A172 (cell line): ENCODE data around the gene ZMIZ1. TPM values are rescaled to one million over a fixed set of nuclear protein-coding genes. Genes with fewer than 3 reads are reported as not detected.

ENCODE experiments used
- DNase-seq: peaks from one replicate; pipeline ENCODE4 v3.0.0-alpha.2; 2015; ENCODE audit warnings: low spot score
- total RNA-seq: library from RNA; depleted of rRNA; stranded (reverse); fragments of >200 nt; shearing (Covaris generic); gene quantifications from 2 replicates; pipeline ENCODE4 v1.2.3, GENCODE V29; 2014

The ZMIZ1 gene
- total RNA-seq, 1 experiment from 2014 or later = 16.6 TPM

GRCh38 chr10:79066411-79067240 lies 2.1 kb upstream of the ZMIZ1 start:
- no peak for DNase-seq

GRCh38 chr10:79067241-79068202 lies 1.2 kb upstream of the ZMIZ1 start:
- peak; percentile 60 for DNase-seq

- DNase-seq = no peak
Measured at GRCh38 chr10:79068203-79068561, 584 bp upstream of the ZMIZ1 start.

DNA sequence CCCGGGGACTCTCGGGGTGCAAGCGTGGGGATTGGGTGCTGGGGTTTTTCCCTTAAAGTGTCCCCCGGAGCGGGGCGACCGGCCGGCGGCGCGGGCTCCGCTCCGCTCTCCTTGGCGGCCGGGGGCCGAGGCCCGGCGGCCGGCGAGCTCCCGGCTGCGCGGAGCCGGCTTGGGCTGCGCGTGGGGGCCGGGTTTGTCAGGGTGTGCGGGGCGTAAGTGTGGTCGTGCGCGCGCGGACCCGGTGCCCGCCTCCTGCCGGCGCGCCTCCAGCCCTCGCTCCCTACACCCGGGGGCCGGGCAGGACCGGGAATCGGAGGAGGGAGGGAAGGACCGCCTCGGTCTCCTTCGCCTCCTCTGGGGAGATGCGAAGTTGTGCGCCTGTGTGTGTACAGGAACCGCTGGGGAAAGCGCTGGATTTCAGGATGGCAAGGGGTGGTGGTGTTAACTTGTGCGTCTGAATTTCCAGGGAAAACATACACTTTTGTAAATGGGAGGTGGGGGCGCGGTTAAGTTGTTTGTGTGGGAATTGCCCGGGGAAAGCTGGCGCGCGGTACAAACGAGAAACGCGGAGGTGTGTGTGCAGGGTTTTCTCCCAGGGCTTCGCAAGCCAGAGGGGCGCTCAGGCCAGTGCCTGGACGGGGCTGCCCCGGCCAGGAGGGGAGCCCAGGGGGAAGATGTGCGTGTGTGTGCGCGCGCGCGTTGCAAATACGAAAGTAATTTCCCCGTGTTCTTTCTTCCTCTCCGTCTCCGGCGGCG lies 737 bp downstream of the ZMIZ1 start:
- DNase-seq = no peak

- no peak for DNase-seq
Measured at GRCh38 chr10:79070081-79070605, 1.4 kb downstream of the ZMIZ1 start.

GRCh38 chr10:79070606-79071395 lies 2.0 kb downstream of the ZMIZ1 start:
- peak; percentile 83 for DNase-seq

- DNase-seq = no peak
Measured at GRCh38 chr10:79071396-79071923, 2.7 kb downstream of the ZMIZ1 start.

DNA sequence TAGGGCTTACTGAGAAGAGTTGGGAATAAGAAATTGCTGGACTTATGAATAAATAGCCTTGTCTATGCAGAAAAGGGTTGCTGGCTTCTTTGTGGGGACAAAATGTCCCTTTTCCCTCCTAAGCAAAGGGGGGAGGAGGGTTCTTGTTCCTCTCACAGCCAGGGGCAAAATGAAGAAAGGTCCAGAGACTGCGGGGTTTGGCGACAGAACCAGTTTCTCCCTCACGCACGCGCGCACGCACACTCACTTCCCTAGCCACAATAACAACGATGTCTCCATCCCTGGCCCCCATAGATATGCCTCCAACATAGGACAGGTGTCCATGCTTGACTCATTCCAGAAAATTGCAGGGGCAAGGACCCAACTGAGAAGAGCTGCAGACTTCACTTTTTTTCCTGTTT lies 3.3 kb downstream of the ZMIZ1 start:
- DNase-seq = no peak

GRCh38 chr10:79072994-79073645 lies 4.4 kb downstream of the ZMIZ1 start:
- DNase-seq = no peak

DNA sequence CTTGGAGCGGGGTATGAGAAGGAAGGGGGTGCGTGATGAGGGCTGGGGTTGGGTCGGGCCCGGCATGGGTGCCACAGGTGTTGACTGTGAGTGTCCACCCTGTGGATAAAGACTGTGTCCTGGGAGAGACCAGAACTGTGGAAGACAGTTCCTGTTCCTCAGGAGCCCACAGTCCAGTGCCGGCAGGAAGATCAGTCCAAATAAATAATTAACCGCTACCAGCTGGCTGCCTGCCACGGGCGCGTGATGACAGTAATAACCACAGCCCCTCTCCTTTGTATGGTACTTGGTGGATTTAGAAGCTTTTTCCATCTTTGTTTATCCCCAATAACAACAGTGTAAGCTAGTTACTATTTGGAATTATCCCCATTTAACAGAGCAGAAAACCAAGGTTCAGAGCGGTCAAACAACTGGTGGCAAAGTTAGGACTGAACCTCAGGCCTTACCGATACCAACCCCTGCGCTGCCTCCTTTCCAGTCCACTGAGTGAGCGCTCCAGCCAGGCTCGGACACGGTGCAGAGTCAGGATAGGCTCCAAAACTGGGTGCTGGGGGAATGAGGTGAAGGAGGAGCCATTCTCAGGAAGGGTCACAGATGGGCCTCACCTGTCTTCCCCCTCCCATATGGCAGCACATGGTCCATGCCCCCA lies 5.1 kb downstream of the ZMIZ1 start:
- peak; percentile 59 for DNase-seq

DNA sequence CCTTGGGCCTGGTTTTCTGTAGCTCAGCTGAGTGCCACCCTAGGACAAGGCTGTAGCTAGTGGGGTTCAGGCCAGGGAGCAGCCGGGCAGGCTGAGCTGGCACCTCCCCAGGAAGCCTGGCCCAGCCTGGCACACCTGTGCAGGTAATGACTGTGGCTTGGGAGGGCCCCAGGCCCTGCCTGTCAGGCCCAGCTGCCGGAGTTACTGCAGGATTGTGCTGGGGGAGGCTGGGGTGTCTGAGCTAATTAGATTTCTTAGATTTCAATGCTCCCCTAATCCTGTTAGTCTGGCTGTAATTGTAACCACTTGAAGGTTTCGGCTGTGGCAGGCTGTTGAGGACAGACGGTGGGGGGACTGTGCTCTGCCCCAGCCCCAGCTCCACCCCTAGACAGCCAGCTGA lies 6.0 kb downstream of the ZMIZ1 start:
- DNase-seq = no peak

- DNase-seq = no peak
Measured at GRCh38 chr10:79075418-79075817, 6.7 kb downstream of the ZMIZ1 start.

GRCh38 chr10:79077488-79078173 lies 8.9 kb downstream of the ZMIZ1 start:
- DNase-seq = no peak

GRCh38 chr10:79078367-79079053 lies 9.7 kb downstream of the ZMIZ1 start:
- DNase-seq = peak; percentile 45

DNA sequence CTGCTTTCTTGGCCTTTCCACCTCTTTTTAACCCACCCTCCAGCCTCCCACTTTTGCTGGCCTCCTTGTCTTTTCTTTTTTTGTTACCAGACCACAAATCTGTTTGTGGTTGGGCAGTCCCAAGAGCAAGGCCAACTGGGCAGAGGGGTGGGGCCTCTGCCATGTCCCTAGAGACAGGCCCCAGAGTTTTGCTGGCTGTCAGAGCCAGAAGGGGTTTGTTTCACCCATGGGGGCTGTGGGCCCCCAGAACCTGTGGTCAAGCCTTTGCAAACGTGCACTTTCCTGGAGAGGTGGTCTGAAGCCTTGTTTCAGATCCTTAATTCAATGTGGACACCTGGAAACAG lies 10.3 kb downstream of the ZMIZ1 start:
- DNase-seq = no peak

- peak; percentile 75 for DNase-seq
Measured at GRCh38 chr10:79079490-79080355, 11.0 kb downstream of the ZMIZ1 start.

- peak; percentile 72 for DNase-seq
Measured at GRCh38 chr10:79081353-79082034, 12.7 kb downstream of the ZMIZ1 start.
